Caco-2 (cell line): Measurements from ENCODE around the gene ASTE1. TPM values are rescaled to one million over a fixed set of nuclear protein-coding genes. Genes with fewer than 3 reads are reported as not detected.

ENCODE experiments used
- BruUV-seq: library from RNA; stranded (reverse); fragments of 400-500 nt; replicated peaks from 2 replicates; lab custom pipeline; 2021; lab: Mats Ljungman, UMichigan
- CTCF ChIA-PET: fragments of 300-600 bp; sonication (Branson Sonifier 250); formaldehyde crosslinking; loops from one replicate; lab custom pipeline; 2022; ENCODE audit warnings: antibody characterized with exemption; lab: Charles Lee
- POLR2A ChIA-PET: fragments of 300-600 bp; sonication (Branson Sonifier 250); formaldehyde crosslinking; loops from one replicate; lab custom pipeline; 2022; ENCODE audit warnings: antibody characterized with exemption; lab: Charles Lee
- DNase-seq, 2 experiments: peaks; one replicate each; pipeline versions ENCODE4 v3.0.0 to v3.0.0-alpha.2; 2020 to 2022
- H3K27me3 ChIP-seq: replicated peaks from 2 replicates; pipeline ENCODE4 v1.6.0; 2011; ENCODE audit warnings: low read length; ENCODE audit not compliant: control insufficient read depth, insufficient read depth
- H3K36me3 ChIP-seq: 2 replicates; pipeline ENCODE4 v1.5.1; 2011; ENCODE audit warnings: low read length; ENCODE audit not compliant: control insufficient read depth, insufficient read depth
- H3K4me1 ChIP-seq: fragments of 250-450 bp; sonication (Bioruptor Pico); 2 replicates; pipeline ENCODE4 v1.5.1; 2020; ENCODE audit warnings: mild to moderate bottlenecking
- H3K4me3 ChIP-seq: 2 replicates; pipeline ENCODE4 v1.5.1; 2011; ENCODE audit warnings: low read depth, mild to moderate bottlenecking, control low read depth, low read length
- H3K9me3 ChIP-seq: fragments of 250-450 bp; sonication (Bioruptor Pico); 2 replicates; pipeline ENCODE4 v1.5.1; 2020; ENCODE audit warnings: mild to moderate bottlenecking, moderate library complexity
- H3K27ac Mint-ChIP-seq: one replicate; pipeline ENCODE4 v1.8.0; 2022; ENCODE audit warnings: mixed read lengths; ENCODE audit not compliant: unreplicated experiment
- H3K27me3 Mint-ChIP-seq: one replicate; pipeline ENCODE4 v1.8.0; 2022; ENCODE audit warnings: mixed read lengths; ENCODE audit not compliant: insufficient read depth, unreplicated experiment
- H3K36me3 Mint-ChIP-seq: one replicate; pipeline ENCODE4 v1.8.0; 2022; ENCODE audit warnings: mild to moderate bottlenecking, mixed read lengths; ENCODE audit not compliant: insufficient read depth, unreplicated experiment
- H3K4me1 Mint-ChIP-seq: one replicate; pipeline ENCODE4 v1.8.0; 2022; ENCODE audit warnings: low read depth, mixed read lengths; ENCODE audit not compliant: unreplicated experiment
- H3K4me3 Mint-ChIP-seq: one replicate; pipeline ENCODE4 v1.8.0; 2022; ENCODE audit warnings: mild to moderate bottlenecking, moderate library complexity, mixed read lengths; ENCODE audit not compliant: unreplicated experiment
- H3K9me3 Mint-ChIP-seq: one replicate; pipeline ENCODE4 v1.8.0; 2022; ENCODE audit warnings: mixed read lengths; ENCODE audit not compliant: unreplicated experiment
- CTCF ChIP-seq, 2 experiments: fragments of 200-600 bp in 1 of 2; IDR thresholded peaks; 1 replicate in 1 of 2; 2 replicates in 1 of 2; pipeline versions ENCODE4 v1.5.1 to v1.8.0; 2011 to 2022; ENCODE audit warnings: antibody characterized with exemption in 1 of 2, control low read depth in 1 of 2, inconsistent platforms in 1 of 2, low read depth in 1 of 2, low read length in 1 of 2, mild to moderate bottlenecking in 1 of 2, moderate library complexity in 1 of 2; ENCODE audit not compliant: insufficient read depth in 1 of 2, severe bottlenecking in 1 of 2, unreplicated experiment in 1 of 2
- intact Hi-C: fragments of 100-400 bp; cut with micrococcal nuclease; formaldehyde crosslinking; loops from one replicate; pipeline ENCODE4 v1.10.0; 2022; ENCODE audit not compliant: unreplicated experiment
- total RNA-seq: library from RNA; stranded (reverse); gene quantifications from 2 replicates; pipeline ENCODE4 v1.2.3, GENCODE V29; 2022

ASTE1 gene
- total RNA-seq, 1 experiment from 2014 or later: 11.0 TPM

GRCh38 chr3:131053043-131053859 is 26.6 kb upstream of the ASTE1 start:
- BruUV-seq: no TSS peak
- no peaks in the 10 kb centered on the region for H3K9me3 Mint-ChIP-seq
- TF ChIP-seq CTCF (IDR thresholded peaks at IDR 0.05; ENCODE audit: insufficient read depth in 1 of 2, low read depth in 1 of 2, low read length in 1 of 2, severe bottlenecking in 1 of 2, unreplicated experiment in 1 of 2): no peak

GRCh38 chr3:131050001-131050400 is 23.4 kb upstream of the ASTE1 start:
- intact Hi-C loops: no loop called here
- H3K4me1 Mint-ChIP-seq: peaks cover 6% of the 10 kb centered on the region
- ChIA-PET POLR2A (no interaction called here), CTCF (no interaction called here)
- no TSS peak for BruUV-seq
- TF ChIP-seq CTCF (IDR thresholded peaks at IDR 0.05; ENCODE audit: insufficient read depth in 1 of 2, low read depth in 1 of 2, low read length in 1 of 2, severe bottlenecking in 1 of 2, unreplicated experiment in 1 of 2): no peak
- no peak overlapping the region for H3K4me3 Mint-ChIP-seq
- no peaks in the 10 kb centered on the region for H3K4me1 ChIP-seq
- no peaks in the 10 kb centered on the region for H3K27me3 Mint-ChIP-seq
- DNase-seq: no peak
- no peaks in the 10 kb centered on the region for H3K27me3 ChIP-seq
- no peaks in the 10 kb centered on the region for H3K9me3 ChIP-seq
- no peaks in the 10 kb centered on the region for H3K36me3 Mint-ChIP-seq
- no peak overlapping the region for H3K4me3 ChIP-seq
- no peaks in the 10 kb centered on the region for H3K9me3 Mint-ChIP-seq
- H3K27ac Mint-ChIP-seq: no peak overlapping the region
- no peaks in the 10 kb centered on the region for H3K36me3 ChIP-seq

More at GRCh38 chr3:131053043-131053859, 26.6 kb upstream of the ASTE1 start:
- Mint-ChIP-seq H3K27ac (no peak overlapping the region), H3K27me3 (no peaks in the 10 kb centered on the region), H3K4me3 (no peak overlapping the region), H3K36me3 (no peaks in the 10 kb centered on the region), H3K4me1 (peaks cover 6% of the 10 kb centered on the region)
- no peaks in the 10 kb centered on the region for H3K27me3 ChIP-seq
- H3K9me3 ChIP-seq: no peaks in the 10 kb centered on the region
- CTCF ChIA-PET: no interaction called here
- no peak for DNase-seq
- H3K4me3 ChIP-seq: no peak overlapping the region
- no peaks in the 10 kb centered on the region for H3K36me3 ChIP-seq
- POLR2A ChIA-PET: no interaction called here
- no peaks in the 10 kb centered on the region for H3K4me1 ChIP-seq
- intact Hi-C loops: no loop called here

GRCh38 chr3:131048030-131048429 is 21.4 kb upstream of the ASTE1 start:
- H3K9me3 ChIP-seq: no peaks in the 10 kb centered on the region
- Mint-ChIP-seq H3K4me3 (peak overlapping the region; percentile 65), H3K9me3 (peaks cover 14% of the 10 kb centered on the region), H3K4me1 (peaks cover 10% of the 10 kb centered on the region), H3K27me3 (no peaks in the 10 kb centered on the region), H3K36me3 (no peaks in the 10 kb centered on the region), H3K27ac (peak overlapping the region; percentile 67)
- no peak for DNase-seq
- ChIA-PET CTCF (no interaction called here), POLR2A (no interaction called here)
- TF ChIP-seq CTCF (IDR thresholded peaks at IDR 0.05; ENCODE audit: insufficient read depth in 1 of 2, low read depth in 1 of 2, low read length in 1 of 2, severe bottlenecking in 1 of 2, unreplicated experiment in 1 of 2): no peak
- BruUV-seq: no TSS peak
- intact Hi-C loops: no loop called here
- H3K4me1 ChIP-seq: no peaks in the 10 kb centered on the region
- no peaks in the 10 kb centered on the region for H3K36me3 ChIP-seq
- H3K27me3 ChIP-seq: no peaks in the 10 kb centered on the region
- H3K4me3 ChIP-seq: peak overlapping the region; percentile 11; the same call in 1 of the 2 replicates
